ENCODE measurements around the gene DNALI1. TPM values are rescaled to one million over a fixed set of nuclear protein-coding genes. Genes with fewer than 3 reads are reported as not detected.

The DNALI1 gene
- total RNA-seq, 1 experiment from 2014 or later: not detected

DNA sequence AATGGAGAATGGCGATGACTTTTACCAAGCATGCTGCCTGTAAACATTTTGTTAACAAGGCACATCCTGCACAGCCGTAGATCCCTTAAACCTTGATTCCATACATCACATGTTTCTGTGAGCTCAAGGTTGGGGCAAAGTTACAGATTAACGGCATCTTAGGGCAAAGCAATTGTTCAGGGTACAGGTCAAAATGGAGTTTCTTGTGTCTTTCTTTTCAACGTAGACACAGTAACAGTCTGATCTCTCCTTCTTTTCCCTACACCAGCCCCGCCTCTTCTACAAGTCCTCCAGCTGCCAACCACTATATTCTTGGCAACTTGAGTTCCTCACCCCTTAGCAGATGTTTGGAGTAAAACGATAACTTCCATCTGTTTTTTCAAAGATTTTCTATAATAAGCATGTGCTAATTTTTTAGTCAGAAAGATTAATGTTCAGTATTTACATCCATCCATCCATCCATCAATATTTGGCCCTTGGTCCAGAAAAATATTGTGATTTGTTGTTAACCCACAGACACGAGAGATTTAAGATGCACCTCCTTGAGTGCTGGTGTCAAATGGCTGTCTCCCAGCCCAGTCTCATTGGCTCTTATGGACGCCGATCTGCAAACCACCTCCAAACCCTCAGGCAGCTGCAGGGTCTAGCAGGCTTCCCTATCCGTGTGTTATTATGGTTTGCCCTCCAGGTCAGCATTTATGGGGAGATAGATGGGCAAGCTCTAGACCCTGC, 3.8 kb downstream of the DNALI1 start:
- Mint-ChIP-seq H3K4me3 (ENCODE audit: unreplicated experiment) (no peak overlapping the region), H3K9me3 (ENCODE audit: unreplicated experiment) (no peaks in the 10 kb centered on the region), H3K27me3 (ENCODE audit: insufficient read depth, unreplicated experiment) (no peaks in the 10 kb centered on the region), H3K27ac (ENCODE audit: low read depth, unreplicated experiment) (no peak overlapping the region), H3K36me3 (ENCODE audit: insufficient read depth, unreplicated experiment) (peaks cover 4% of the 10 kb centered on the region), H3K4me1 (ENCODE audit: insufficient read depth, unreplicated experiment) (no peaks in the 10 kb centered on the region)
- no peak for TF ChIP-seq CTCF (IDR thresholded peaks at IDR 0.05; ENCODE audit: unreplicated experiment)
- POLR2A ChIA-PET: no interaction called here
- BruUV-seq (replicated peaks): no TSS peak
- DNase-seq (ENCODE audit: unreplicated experiment): no peak
- CTCF ChIA-PET: interaction anchor here (0.7 kb wide), 1 partner anchor 116 kb away, joined by 3 read pairs; no protein-coding TSS in a partner anchor
- intact Hi-C loops (cut with micrococcal nuclease): no loop called here

DNA sequence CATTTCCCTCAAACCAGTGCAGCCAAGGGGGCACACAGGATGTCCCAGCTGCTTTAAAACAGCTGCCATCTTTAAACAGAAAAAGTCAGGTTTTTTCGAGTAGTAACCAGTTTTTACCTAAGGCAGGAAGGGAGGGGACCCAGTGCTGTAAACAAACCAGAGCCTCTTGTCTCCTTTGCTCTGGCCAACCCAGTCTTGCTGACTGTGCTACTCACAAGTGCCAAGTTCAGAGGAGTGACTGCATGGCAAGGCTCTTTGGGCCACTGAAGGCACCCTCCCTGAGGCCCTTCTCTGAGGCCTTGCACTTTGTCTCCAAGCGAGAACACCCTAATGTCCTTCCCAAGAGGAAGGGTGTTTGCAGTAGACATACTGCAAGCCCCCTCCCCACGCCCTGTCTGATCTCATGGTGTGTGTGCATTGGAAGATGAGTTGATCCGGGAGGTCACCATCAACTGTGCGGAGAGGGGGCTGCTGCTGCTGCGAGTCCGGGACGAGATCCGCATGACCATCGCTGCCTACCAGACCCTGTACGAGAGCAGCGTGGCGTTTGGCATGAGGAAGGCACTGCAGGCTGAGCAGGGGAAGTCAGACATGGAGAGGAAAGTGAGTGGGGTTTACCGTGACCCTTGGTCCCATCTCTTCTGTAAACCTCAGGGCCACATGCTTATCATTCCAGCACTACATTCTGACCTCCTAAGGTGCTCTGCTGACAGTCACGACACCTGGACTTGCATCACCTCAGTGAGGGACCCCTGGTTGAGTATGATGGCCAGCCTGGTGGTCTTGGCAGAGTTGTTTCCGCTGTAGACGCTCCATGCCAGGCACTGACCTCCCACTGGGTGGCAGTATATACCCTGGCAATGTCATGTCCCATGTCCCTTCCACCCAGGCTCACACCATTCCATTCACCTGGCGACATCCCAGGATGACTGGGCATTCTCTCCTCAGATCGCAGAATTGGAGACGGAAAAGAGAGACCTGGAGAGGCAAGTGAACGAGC, 4.7 kb downstream of the DNALI1 start:
- no peaks in the 10 kb centered on the region for H3K4me1 Mint-ChIP-seq (ENCODE audit: insufficient read depth, unreplicated experiment)
- TF ChIP-seq CTCF (IDR thresholded peaks at IDR 0.05; ENCODE audit: unreplicated experiment): peak; percentile 45
- H3K9me3 Mint-ChIP-seq (ENCODE audit: unreplicated experiment): no peaks in the 10 kb centered on the region
- POLR2A ChIA-PET: no interaction called here
- TSS peak; percentile 6 for BruUV-seq (replicated peaks)
- no peaks in the 10 kb centered on the region for H3K27me3 Mint-ChIP-seq (ENCODE audit: insufficient read depth, unreplicated experiment)
- H3K27ac Mint-ChIP-seq (ENCODE audit: low read depth, unreplicated experiment): no peak overlapping the region
- peaks cover 9% of the 10 kb centered on the region for H3K36me3 Mint-ChIP-seq (ENCODE audit: insufficient read depth, unreplicated experiment)
- CTCF ChIA-PET: interaction anchor here (0.7 kb wide), 1 partner anchor 115 kb away, joined by 3 read pairs; no protein-coding TSS in a partner anchor
- DNase-seq (ENCODE audit: unreplicated experiment): peak; percentile 44
- intact Hi-C loops (cut with micrococcal nuclease): loop anchor here (1.0 kb wide), 1 partner anchor 121 kb away; no protein-coding TSS in a partner anchor
- no peak overlapping the region for H3K4me3 Mint-ChIP-seq (ENCODE audit: unreplicated experiment)

- Mint-ChIP-seq H3K27me3 (ENCODE audit: insufficient read depth, unreplicated experiment) (no peaks in the 10 kb centered on the region), H3K9me3 (ENCODE audit: unreplicated experiment) (no peaks in the 10 kb centered on the region), H3K27ac (ENCODE audit: low read depth, unreplicated experiment) (no peak overlapping the region), H3K36me3 (ENCODE audit: insufficient read depth, unreplicated experiment) (peaks cover 24% of the 10 kb centered on the region), H3K4me3 (ENCODE audit: unreplicated experiment) (no peak overlapping the region), H3K4me1 (ENCODE audit: insufficient read depth, unreplicated experiment) (no peaks in the 10 kb centered on the region)
- no peak for TF ChIP-seq CTCF (IDR thresholded peaks at IDR 0.05; ENCODE audit: unreplicated experiment)
- intact Hi-C loops (cut with micrococcal nuclease): loop anchor here (1.0 kb wide), 1 partner anchor 119 kb away; no protein-coding TSS in a partner anchor
- CTCF ChIA-PET: interaction anchor here (0.8 to 2.3 kb wide), 3 partner anchors 40 to 119 kb away, joined by 3 to 10 read pairs (median 6); no protein-coding TSS in a partner anchor
- POLR2A ChIA-PET: interaction anchor here (0.7 to 2.9 kb wide), 4 partner anchors 8 to 49 kb away, joined by 3 to 11 read pairs (median 6); partner anchors contain the start of genes MEAF6 and SNIP1
- BruUV-seq (replicated peaks): no TSS peak
- no peak for DNase-seq (ENCODE audit: unreplicated experiment)
Observed at GRCh38 chr1:37562984-37563383, 6.2 kb downstream of the DNALI1 start.

Data from MCF 10A (cell line).